GM19025 (cell line): ENCODE data around the gene BAIAP2L2.
"Not testable (repeated sequence)": the region's sequence is repeated elsewhere in the genome, so short reads cannot be mapped to it uniquely, and the experiment has no call there.

Experiments used
- ATAC-seq: cut with Tn5 transposase; IDR thresholded peaks from one replicate; pipeline ENCODE4 v1.9.1; 2021; ENCODE audit warnings: mild to moderate bottlenecking, low read depth, moderate library complexity; ENCODE audit not compliant: unreplicated experiment

Gene BAIAP2L2

DNA sequence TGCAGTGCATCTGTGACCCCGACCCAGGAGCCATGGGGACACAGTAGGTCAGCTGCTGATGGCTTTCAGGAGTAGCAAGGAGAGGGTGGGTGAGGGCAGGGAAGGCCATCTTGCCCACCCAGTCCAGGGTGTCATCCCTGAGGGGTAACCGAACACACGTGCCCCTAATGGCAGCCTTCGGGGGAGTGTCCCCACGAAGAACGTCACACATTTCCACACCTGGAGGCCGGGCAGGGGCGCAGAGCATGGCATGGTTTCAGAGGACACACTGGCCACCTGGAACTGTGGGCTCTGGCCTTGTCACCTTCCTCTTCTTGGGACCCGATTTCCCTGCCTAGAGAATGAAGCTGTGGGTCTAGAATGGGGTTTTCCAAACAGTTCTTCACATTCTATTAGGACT lies 19.4 kb upstream of the BAIAP2L2 start:
- no peak for ATAC-seq

DNA sequence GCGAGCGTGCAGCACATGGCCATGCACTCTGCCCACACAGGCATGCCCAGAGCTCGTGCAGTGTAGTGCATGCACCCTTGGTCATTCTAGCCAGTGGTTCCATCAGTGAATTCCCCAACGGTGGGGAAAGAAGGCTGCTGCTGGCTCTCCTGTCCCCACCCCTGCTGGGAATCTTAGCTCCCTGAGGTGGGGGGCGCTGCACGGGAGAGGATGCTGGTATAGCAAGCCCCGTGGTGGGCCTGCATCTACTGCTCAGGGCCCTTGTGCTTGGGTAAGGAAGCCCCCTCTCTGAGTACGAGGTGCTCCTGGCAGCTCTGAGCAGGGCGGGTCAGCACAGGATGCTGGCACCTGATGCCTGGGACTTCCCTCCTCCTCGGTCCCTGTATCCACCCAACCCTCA lies 18.5 kb upstream of the BAIAP2L2 start:
- ATAC-seq = no peak

DNA sequence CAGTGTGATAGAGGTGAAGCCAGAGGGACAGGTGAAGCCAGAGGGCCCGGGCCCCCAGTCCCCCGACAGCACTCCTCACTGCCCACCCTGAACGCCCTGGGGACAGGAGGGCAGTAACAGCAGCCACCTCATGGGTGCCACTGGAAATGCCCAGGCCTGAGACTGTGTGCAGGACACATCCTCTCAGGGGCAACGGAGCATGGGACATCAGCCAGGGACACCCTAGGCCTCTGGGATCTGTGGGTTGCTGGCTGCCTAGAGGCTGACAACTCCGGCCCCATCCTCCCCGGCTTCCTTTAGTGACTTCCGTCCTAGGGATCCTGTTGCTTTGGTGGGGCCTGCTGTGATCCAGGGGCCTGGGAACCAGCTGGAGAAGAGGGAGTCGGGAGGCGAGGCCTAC lies 17.4 kb upstream of the BAIAP2L2 start:
- ATAC-seq = no peak

DNA sequence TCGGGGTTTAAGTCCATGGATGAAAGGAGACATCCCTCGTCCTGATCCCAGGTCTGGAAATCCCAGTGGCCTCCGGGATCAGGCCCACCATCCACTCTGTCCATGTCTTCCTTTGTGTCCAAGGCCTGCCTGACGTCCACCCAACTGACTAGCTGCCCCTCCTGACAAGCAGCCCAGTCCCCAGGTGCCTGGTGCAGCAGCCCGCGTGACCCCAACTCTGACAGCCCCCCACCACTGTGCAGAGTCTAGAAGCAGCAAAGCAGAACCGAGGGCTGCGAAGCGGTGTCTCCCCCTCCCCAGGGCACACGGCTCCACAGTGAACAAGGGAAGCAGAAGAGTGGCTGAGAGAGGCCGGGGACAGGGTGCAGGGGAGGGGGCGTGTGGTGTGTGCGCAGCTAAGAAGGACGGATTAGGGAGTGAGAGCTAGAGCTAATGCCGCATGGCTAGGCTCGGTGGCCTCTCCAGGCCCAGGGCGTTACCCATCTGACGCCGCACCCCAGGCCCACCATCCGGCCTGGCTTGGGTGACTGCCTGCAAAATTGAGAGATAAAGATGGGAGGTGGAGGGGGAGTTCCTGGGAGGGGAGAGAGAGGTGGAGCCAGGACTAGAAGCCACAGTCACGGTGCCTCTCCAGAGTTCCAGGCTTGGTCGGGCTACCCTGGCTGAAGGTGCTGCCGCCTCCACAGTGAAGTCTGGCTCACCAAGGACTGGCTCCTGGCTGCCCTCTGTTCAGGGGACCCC lies 16.6 kb upstream of the BAIAP2L2 start:
- no peak for ATAC-seq

DNA sequence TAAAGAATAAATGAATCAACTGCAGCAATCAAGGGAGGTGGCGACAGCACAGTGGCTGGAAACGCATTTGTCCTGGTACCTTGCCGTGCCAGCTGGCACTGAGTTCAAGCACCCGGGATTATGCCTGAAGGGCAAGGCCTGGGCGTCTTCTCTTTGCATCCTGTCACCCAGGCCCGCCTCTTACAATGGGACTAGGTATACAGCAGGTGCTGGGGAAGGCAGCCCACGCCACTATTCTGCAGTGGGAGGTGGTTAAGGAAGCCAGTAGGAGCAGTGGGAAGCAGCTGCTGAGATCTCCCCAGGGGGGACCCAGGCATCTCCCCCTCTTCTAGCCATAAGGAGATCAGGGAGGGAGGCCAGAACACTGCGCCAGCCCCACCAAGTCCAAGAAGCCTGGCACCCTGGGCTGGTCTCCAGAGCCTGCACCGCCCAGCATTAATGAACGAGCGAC lies 15.3 kb upstream of the BAIAP2L2 start:
- no peak for ATAC-seq

DNA sequence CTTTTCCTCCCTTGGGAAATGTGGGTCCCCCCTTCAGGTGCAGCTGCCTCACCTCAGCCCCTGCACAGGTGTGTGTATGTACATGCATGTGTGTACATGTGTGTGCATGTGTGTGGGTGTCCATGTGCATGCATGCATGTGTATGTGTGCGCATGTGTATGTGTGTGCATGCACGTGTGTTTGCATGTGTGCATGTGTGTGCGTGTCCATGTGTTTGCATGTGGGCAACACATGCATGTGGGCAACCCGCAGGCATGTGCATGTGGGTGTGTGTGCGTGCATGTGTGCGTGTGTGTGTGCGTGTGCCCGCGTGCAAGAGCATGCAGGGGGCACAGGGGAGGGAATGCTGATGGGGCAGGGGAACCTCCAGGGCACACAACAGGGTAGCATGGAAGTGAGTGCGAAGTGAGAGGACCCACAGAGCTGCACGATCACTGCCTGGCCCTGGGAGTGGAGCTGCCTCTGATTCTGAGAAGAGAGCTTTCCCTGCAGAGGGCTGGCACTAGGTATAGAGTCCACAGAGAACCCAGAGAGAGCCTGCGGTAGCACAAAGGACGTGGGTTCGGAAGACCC lies 14.6 kb upstream of the BAIAP2L2 start:
- ATAC-seq = no peak

DNA sequence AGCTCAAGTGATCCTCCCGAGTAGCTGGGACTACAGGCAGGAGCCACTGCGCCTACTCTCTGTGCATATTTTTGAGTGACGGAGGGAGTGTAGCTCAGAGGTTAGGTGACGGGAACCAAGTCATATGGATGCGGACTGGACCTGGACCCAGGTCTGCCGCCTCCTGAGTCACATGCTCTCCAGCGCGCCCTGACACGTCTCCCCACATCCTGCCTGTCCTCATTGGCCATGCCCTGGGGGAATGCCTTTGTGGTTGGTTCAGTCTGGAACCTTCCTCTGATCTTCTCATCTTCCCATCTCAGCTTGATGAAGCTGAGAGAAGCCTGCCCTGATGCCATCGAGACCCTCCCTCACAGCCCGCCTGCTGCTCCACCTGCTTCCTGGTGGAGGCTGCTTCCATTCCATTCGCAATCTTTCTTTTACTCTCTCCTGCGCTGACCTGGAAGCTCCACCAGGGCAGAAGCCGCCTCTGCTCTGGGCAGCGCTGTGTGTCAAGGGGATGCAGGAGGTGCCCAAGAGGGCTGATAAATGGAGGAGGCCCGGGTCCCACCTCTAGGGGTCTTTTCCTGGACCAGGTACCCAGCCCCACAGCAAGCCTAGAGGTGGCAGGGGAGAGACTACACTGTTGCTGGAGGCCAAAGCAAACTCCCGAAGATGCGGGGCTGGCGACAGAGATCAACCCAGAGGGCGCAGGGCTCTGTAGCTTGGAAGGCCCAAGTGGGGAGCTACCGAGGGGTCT lies 13.9 kb upstream of the BAIAP2L2 start:
- no peak for ATAC-seq

DNA sequence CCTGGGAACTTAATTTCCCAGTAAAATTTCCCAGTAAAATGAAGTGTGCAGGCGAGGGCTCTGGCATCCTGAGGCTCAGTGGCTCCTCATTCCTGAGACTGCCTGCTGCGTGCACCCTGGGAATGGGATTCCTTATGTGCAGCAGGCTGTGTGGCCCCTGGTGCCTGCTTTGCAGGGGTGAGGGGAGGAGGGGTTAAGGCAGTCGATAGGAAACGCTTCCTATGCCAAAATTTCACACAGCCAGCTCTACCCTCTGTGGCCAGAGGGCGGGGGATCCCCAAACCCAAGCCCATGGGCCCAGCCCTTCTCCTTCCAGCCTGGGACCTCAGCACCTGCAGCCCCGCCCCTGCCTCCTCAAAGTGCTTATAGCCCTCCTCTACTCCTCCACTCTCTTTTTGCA lies 12.1 kb upstream of the BAIAP2L2 start:
- ATAC-seq = no peak

DNA sequence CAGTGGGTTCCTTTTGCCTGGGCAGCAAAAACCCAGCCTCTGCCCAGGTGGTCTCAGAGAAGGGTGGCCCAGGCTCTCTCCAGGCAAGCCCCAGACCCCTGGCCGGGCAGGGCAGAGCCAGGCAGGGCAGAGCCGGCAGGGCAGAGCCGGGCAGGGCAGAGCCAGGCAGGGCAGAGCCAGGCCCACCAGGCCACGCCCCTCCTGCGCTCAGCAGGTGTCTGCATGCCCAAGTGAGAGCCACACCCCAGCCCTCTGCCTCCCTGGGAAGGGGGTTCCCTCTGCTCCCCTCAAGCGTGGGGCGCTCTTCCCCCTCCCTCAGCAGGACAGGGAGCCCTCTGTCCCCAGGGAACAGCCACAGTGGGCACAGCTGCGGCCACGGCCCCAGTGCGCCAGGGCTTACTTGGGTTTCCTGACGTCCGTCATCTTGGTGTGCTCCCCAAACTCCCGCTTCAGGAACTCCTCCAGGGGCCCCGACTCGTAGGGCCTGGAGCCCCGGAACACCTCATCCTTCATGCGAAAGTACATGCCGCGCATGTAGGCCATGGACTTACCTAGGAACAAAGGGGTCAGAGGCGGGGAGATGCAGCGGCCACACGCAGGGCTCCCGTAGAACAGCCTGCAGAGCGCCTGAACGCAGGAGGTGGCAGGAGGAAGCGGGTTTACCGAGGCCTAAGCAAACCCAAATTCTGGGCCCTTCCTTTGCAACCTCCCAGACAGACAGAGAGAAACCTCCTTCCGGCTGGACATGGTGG lies 10.1 kb upstream of the BAIAP2L2 start:
- no peak for ATAC-seq

DNA sequence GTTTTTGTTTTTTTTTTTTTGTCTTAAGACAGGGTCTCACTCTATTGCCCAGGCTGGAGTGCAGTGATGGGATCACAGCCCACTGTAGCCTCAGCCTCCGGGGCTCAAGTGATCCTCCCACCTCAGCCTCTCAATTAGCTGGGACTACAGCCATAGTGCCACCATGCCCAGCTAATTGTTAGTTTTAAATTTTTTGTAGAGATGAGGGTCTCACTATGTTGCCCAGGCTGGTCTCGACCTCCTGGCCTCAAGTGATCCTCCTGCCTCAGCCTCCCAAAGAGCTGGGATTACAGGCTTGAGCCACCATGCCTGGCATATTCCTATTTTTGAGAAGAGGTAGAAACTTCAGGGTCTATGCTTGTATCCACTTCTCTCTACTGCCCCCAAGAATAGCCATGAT lies 8.3 kb upstream of the BAIAP2L2 start:
- not testable (repeated sequence) for ATAC-seq

DNA sequence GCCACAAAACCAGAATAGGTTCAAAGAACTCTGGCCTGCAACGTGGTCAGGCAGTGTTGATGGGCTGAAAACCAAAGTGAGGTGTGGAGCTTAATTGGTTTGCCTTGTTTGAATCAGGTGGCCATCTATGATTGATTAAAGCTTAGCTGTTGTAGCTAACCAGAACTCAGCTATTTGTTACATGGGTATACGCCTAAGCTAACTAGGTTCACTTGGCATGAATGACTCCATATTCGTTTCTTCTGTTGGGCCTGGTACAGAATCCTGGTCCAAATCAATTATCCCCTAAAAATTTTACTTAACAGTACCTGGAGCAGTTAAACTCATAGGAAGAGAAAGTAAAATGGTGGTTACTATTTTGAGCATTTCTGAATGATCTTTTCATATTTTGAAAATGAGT lies 7.7 kb upstream of the BAIAP2L2 start:
- ATAC-seq = no peak

DNA sequence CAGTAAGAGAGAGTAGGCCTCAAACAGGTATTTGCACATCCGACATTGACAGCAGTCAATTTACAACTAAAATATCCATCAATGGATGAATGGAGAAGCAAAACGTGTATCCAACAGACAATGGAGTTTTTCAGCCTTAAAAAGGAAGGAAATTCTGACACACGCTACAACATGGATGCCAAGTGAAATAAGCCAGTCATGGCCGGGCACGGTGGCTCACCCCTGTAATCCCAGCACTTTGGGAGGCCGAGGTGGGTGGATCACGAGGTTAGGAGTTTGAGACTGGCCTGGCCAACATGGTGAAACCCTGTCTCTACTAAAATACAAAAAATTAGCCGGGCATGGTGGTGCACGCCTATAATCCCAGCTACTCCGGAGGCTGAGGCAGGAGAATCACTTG lies 7.1 kb upstream of the BAIAP2L2 start:
- ATAC-seq = not testable (repeated sequence)

DNA sequence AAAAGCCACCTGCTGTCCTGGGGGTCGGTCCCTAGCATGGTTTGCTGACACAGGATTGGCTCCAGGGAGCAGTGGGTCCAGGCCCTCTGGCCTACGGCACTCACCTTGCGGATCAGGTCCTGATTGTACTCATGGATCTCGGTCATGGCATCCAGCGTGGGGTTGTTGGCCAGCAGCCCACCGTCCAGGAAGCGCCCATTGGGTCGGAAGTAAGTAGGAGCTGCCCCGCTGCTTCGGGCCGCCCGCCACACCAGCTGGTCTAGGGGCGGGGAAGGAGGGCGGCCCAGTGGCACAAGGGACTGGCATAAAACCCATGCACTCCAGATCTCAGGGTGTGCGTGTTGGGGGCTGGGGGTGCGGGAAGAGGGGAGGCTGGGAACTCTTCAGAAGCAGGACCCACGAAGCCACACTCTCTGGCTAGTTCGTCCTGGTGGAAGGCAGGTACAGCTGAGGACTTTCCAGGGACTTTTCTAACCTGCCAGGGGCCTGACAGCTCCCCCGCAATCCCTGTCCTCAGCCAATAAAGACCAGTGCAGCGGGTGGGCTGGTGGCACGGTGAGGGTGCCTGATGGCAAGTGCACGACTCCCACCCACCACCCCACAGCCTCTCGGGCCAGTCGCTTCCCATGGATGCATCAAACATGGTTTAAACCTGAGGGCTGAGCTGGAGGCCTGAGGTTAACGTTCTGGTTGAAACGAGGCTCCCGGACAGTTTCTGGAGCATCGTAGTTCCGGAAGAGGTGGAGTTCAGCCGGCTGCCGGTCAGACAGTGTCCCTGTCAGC lies 5.1 kb upstream of the BAIAP2L2 start:
- ATAC-seq = no peak

DNA sequence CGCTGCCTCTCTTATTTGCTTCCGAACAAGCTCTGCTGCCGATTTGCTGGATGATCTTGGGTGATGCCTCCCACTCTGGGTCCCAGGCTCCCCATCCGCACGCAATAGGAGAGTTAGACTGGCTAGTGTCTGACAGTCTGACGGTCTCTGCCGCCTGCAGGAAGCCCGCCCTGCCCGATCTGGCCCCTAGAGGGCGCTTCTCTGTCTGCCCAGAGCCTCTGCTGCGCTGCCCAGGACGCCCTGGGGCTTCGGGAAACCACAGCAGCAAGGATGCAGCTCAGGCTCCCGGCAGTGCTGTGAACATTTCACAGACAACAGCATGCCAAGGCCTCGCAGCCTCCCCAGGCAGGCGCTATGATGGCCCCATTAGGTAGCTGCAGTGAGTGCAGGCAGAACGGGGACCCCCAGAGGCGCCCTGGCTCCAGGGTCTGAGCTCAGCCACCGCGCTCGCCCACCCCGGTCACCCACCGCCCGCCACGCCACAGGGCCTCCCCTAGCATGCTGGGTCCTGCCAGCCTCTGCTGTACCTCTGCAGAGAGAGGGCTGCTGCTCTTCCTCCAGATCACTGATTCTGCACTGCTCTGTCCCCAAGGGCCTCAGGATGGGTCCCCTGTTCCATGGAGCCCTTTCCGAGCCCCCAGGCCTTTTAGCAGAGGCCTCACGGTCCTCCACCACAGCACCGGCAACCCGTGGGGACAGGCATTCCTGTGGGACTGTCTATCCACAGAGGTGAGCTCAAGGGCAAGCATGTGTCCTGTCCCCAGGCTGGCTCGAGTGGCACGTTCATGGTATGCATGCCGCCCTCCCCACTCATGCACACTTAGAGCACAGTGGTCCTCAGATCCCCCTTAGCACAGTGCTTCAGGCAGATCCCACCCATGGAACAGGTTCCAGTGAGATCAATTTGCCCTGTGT lies 4.3 kb upstream of the BAIAP2L2 start:
- no peak for ATAC-seq

DNA sequence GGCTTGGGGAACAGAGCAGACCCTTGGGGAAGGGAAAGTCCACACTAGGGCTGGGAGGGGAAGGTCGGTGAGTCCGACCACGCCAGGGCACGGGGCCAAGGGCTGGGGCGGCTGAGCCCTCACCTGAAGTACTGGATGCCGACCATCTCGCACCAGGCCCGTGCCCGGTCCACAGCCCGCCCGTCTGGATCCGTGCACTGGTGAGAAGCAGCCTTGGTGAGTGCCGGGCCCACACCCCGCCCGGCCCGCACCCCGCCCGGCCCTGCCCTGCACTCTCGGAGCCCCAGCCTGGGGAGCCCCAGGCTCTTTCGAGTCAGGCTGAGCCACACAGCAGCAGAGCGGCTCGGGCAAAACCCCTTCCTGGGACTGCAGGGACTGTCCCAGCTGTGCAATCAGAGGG lies 1.9 kb upstream of the BAIAP2L2 start:
- no peak for ATAC-seq

DNA sequence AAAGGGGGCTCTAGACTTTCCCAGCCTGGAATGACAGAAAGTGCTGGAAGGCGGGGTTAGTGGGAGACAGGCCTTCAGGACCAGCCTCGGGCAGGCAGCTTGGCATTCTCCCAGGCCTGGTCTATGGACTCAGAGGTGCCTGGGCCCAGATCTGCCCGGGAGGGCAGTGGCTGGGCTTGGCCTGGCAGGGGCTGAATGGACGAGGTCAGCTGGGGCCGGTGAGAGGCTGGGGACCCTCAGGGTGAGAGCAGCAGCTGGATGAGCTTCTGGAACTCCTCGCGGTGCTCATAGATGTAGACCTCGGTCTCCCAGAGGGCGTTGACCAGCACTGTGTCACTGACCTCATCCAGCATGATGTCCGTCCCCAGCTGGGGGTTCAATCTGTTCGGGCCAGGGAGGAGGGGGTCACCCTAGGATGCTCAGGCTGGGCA lies 1.5 kb upstream of the BAIAP2L2 start:
- ATAC-seq = no peak

DNA sequence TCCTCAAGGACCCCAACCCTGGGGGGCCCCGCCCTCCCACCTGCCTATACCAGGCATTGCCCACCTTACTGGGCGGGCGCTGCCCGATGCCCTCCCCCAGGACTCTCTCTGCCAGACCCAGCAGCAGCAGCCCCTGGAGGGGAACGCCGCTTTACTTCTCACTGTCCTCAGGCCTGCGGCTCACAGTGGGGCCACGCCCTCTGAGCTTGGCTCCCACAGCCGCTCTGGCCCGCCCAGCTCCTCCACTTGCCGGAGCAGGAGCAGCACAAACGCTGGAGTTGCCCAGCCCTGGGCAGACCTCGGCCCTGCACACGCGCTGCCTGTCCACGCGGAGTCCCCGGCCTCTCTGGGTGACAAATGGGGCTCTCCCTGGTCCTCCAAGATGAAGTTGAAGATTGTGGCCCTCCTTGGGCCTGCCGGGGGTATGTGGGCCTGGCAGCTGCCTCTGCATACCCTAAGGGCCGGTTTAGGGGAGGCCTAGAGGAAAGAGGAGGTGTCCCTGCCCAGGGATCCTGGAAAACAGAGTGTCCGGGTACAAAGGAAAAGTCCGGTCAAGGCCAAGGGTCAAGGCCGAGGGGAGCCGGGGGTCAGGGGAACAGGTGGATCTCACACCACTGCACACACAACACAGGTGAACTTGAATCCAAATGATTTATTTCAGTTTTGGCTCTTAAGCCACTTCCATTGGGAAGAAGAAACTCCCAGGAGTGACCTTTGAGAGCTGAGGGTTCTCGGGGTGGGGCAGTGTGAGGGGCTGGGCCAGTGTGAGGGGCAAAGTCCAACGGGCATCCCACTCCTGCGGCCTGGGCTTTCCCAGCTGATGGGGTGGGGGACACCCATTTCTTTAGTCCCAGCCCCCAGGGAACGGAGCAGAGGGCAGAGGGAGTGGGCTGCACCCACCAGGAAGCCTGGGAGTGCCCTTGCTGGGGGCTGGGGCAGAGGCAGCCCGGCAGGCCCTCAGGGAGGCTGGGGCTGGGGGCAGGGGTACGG lies 674 bp upstream of the BAIAP2L2 start:
- ATAC-seq = no peak

DNA sequence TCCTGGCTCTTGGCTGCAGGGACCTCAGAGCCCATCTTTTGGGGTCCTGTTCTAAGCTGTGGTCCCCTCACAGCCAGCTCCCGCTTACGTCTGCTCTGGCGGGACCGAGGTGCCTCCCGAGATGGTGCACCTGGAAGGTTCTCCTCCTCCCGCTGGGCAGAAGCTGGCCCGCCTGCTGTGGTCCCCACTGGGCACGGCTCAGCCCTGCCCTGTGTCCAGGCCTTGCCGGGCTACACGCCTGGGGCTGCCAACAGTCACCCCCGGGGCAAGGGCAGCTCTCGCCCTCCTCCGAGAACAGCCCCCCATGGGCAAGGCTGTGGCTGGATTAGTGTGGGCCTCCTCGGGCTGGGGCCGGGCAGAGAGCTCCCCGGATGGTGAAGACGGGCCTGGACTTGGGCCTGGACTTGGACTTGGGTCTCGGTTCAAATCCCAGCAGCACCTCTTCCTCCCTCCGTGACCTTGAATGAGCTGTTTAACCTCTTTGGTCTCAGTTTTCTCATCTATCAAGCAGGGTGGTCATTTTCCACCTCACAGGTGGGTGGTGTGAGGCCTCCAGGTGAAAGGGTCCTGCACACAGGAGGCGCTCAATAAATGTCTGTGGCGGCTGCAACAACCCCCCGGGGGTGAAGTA lies 998 bp downstream of the BAIAP2L2 start:
- no peak for ATAC-seq
